ENCODE measurements around the gene LGALS1.
A peak's percentile ranks its signal among the peaks of the same experiment; 100 is the strongest.
"Not testable (repeated sequence)": the region's sequence is repeated elsewhere in the genome, so short reads cannot be mapped to it uniquely, and the experiment has no call there.

The LGALS1 gene

GRCh38 chr22:37639771-37640590, 35.5 kb upstream of the LGALS1 start:
- peak; percentile 67 for DNase-seq

- no peak for DNase-seq
Observed at GRCh38 chr22:37640591-37641560, 34.6 kb upstream of the LGALS1 start.

GRCh38 chr22:37641561-37641949, 33.9 kb upstream of the LGALS1 start:
- peak; percentile 30 for DNase-seq

- DNase-seq, result peak; percentile 90
Observed at GRCh38 chr22:37643225-37643847, 32.1 kb upstream of the LGALS1 start.

- DNase-seq, result no peak
Observed at GRCh38 chr22:37647317-37647716, 28.1 kb upstream of the LGALS1 start.

- DNase-seq, result peak; percentile 89
Observed at GRCh38 chr22:37647928-37648327, 27.5 kb upstream of the LGALS1 start.

DNA sequence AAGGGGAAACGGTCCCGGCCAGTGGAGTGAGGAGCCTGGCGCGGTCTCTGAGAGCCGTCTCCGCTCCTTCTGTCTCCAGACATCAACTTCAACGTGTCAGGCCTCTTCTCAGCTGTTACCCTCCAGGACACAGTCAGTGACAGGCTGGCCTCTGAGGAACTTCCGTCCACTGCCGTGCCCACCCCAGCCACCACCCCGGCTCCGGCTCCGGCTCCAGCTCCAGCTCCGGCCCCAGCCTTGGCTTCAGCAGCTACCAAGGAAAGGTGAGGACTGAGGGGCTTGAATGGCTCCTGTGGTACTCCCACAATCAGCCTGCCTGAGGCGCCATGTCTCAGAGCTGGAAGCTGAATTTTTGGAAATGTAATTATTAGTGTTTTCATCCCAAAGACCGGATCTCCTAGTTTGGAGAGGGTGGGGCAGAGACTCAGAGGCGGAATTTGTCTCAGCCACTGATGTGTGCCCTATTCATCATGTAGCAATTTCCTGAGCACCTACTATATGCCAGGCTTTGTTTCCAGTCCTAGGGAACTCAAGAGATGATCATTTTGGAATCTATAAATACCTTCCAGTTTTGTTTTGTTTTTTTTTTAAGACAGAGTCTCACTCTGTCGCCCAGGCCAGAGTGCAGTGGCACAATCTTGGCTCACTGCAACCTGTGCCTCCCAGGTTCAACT, 24.8 kb upstream of the LGALS1 start:
- DNase-seq, result no peak

DNA sequence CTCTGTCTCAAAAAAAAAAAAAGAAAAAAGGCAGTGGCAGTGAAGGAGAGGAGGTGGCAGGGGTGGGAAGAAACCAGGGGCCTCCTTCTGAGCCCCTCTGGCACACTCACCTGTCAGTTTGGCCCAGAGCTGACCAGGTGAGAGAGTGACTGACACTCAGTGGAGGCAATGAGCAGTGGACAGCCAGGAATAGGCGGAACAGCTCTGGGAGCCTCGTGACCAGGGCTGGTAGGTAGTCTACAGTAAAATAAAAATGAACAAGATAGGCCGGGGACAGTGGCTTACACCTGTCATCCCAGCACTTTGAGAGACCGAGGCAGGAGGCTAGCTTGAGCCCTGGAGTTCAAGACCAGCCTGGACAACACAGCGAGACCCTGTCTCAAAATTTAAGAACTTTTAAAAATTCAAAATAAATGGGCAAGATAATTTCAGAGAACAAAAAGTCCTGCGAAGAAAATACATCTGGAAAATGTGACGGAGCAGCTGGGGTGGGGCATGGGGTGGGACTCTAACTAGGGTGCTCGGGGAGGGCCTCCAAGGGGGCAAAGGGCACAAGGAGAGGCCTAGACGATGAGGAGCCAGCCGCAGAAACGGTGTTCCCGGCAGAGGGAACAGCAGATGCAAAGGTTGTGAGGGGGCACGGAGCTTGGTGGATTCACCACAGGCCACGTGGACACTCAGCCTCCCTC, 20.7 kb upstream of the LGALS1 start:
- no peak for DNase-seq

- no peak for DNase-seq
Observed at GRCh38 chr22:37655252-37655563, 20.2 kb upstream of the LGALS1 start.

DNA sequence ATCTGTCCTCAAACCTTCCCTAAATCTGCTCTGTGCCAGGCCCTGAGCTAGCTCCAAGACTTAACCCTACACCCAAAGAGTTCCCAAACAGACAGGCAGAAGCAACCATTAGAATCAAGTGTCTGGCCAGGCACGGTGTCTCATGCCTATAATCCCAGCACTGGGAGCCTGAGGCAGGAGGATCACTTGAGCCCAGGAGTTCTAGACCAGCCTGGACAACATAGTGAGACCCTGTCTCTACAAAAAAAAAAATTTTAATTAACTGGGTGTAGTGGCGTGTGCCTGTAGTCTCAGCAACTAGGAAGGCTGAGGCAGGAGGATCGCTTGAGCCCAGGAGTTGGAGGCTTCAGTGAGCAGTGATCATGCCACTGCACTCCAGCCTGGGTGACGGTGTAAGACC, 18.9 kb upstream of the LGALS1 start:
- DNase-seq, result not testable (repeated sequence)

GRCh38 chr22:37657590-37658132, 17.8 kb upstream of the LGALS1 start:
- peak; percentile 69 for DNase-seq

DNA sequence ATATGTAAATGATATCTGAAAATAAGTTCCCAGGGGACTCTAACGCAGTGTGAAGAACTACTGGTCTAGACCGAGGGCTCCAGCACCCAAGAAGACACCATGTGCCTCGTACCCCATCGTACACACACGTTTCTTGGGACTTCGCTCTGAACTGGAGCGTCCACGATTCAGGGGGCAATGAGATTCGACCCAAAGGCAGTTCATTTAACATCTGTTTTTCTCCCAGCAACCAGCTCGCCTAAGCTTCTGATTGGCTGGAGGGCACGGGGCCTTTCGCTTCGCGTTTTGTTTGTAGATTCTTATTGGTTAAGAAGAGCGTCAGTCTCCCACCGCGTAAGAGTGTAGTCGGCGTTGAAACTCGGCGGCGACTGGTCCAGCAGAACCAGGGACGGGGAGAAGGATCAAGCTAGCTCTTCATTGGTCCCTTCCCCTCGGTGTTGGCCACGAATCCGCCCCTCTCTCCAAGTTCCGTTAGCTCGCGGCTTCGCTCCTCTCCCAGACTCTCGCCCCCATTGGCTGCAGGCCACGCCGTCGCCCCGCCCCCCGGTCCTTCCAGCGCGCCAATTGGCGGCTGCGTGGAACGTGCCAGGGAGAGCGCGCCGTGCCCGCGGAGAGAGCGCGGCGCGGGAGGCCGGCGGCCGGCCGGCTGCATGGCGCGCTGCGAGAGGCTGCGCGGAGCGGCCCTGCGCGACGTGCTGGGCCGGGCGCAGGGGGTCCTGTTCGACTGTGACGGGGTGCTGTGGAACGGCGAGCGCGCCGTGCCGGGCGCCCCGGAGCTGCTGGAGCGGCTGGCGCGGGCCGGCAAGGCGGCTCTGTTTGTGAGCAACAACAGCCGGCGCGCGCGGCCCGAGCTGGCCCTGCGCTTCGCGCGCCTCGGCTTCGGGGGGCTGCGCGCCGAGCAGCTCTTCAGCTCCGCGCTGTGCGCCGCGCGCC, 17.0 kb upstream of the LGALS1 start, which contains the start of gene PDXP:
Gene PDXP, plus strand, starts transcription at position 591 of the 933 bp plus-strand sequence. Its CDS starts 60 bp downstream, at position 651.
- DNase-seq, result peak; percentile 100

DNA sequence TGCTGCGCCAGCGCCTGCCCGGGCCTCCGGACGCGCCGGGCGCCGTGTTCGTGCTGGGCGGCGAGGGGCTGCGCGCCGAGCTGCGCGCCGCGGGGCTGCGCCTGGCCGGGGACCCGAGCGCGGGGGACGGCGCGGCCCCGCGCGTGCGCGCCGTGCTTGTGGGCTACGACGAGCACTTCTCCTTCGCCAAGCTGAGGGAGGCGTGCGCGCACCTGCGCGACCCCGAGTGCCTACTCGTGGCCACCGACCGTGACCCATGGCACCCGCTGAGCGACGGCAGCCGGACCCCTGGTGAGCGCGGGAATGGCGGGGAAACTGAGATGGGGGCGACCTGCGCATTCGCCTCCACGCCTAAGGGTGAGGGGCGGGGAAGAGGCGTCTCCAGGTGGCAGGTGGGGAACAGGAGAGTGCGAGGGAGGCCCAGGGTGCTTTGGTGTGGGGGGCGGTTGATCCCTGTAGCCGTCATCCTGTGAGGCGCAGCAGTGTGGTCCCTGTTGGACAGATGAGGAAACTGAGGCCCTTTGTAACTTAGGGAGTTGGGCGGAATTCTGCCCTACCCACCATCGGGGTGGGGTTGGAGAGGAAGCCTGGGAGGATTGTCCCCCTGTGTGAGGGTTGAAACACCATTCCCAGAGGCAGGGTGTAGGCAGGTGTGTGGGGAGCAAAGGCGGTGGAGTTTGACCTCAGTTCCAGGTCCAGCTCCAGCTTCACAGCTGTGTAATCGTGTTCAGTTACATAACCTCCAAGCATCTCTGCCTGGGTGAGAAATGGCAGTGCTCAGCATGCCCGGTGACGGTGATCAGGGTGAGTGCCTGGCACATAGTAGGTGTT, 16.2 kb upstream of the LGALS1 start:
- peak; percentile 66 for DNase-seq

DNA sequence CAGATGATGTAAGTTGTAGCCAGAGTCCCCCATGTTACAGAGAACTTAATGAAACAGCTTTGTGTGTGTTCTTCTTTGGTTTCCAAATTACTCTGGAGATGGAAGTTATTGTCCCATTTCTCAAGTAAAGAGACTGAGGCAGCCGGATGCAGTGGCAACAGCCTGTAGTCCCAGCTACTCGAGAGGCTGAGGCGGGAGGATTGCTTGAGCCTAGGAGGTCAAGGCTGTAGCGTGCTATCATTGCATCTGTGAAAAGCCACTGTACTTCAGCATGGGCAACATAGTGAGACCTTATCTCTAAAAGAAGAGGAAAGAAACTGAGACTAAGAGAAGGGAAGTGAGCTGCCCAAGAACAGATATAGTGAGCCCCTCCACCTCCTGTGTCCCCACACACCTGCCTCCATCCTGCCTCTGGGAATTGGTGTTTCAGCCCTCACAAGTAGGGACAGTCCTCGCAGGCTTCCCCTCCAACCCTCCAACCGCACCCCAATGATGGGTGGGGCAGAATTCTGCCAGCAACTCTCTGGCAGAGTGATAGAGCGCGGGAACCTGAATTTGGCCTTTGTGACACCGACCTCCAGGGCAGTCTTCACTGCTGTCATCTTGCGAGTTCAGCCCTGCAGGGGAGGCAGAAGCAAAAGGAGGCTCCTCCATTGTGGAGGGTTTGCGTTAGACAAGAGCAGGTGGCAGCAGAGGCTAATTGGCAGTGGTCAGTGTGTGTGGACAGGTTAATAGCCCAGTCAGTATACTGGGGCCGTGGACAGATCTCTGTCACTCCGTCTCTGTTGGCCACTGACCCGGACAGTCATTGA, 15.3 kb upstream of the LGALS1 start:
- peak; percentile 72 for DNase-seq

DNA sequence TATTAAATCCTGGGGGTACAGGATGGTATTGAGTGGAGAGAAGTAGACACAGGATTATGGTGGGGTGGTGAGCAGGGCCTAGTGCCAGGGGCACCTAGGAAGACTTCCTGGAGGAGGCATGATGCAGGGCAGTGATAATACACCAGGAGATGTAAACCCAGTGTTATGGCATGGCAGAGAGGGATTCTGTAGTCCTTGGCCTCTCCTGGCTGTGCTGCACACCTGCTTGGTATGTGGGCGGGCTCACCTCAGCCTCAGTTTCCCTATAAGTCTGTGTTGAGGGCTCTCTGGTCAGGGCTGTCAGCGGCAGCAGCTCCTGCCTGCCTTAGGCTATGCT, 14.8 kb upstream of the LGALS1 start:
- no peak for DNase-seq

DNA sequence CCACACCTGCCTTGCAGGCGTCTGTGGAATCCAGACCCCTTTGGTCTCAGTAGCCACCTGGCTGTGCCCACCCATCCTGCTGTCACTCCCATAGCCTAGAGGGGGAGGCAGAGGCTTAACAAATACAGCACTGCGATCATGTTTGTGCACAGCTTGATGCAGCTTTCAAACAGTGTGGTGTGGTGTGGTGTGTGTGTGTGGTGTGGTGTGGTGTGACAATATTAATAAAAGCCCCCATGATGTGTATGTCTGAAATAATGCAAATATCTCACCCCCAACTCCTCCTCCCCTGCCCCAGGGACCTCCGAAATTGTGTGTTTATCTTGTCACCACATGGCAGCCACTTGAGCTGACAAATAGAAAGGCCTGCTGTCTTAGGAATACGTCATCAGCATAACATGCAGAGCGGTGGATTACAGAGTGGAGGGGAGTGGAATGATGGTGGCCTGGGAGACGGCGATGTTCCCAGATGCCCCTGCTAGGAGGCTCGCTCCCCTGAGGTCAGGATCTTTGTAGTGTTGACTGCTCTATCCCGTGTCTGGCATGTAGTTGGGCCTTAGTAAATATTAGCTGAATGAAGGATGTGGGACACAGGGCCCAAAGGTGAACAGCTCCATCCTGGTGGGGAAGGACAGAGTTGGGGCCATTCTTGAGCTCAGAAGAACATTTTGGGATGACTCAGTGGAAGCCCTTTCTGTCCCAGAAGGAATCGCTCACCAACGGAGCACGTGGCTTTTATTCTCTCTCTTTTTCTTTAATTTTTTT, 14.1 kb upstream of the LGALS1 start:
- peak; percentile 78 for DNase-seq

- no peak for DNase-seq
Observed at GRCh38 chr22:37662039-37662438, 13.4 kb upstream of the LGALS1 start.

DNA sequence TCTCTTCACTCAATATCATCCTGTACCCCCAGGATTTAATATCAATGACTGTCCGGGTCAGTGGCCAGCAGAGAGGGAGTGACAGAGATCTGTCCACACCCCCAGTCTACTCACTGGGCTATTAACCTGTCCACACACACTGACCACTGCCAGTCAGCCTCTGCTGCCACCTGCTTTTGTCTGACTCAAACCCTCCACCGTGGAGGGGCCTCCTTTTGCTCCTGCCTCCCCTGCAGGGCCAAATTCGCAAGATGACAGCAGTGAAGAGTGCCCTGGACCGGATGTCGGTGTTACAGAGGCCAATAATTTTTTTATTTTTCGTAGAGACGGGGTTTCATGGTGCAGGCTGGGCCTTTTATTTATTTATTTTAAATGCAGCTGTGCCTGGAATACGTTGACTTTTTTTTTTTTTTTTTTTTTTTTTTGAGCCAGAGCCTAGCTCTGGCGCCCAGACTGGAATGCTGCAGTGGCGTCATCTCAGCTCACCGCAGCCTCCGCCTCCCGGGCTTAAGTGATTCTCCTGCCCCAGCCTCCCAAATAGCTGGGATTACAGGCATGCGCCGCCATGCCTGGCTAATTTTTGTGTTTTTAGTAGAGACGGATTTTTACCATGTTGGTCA, 11.8 kb upstream of the LGALS1 start:
- no peak for DNase-seq
